ENCODE results near the gene PFN1. TPM values are rescaled to one million over a fixed set of nuclear protein-coding genes. Genes with fewer than 3 reads are reported as not detected.

Gene PFN1
- polyA plus RNA-seq, 1 donor from 2014 or later: 145 TPM

DNA sequence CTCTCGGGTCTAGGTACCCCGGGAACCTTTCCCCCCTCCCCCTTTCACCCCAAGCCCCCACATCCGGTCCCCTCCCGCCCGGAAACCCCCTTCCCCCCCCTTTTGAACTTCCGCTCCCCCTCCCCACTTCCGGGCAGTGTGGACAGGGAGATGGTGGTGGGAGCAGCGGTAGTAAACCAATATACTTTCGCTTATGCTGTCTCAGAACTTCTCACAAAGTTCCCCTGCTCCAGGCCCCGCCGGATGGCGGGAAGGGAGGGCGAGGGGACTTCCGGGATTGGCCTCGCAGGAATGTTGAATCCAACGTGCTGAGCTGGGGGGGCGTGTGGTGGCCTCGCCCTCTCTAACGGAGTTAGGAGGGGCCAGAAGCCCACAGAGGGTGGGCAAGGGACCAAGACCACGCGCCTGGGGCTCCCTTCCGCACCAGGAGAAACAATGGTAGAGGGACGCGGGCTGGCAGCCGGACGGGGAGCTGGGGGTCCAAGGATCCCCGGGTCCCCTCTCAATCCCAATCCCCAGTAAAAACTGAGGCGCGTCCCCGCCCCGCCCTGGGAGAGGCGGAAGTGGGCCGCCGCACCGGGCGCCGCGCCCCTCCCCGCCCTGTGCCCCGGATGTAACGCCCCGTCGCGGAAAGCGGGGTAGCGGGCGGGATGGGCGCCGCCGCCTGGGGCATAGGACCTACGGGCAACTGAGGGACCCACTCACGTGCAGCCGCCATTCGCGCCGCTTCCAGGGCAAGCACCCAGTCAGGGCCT lies 742 bp downstream of the PFN1 start:
- H3K9me3 ChIP-seq (ENCODE audit: low read length): no peaks in the 10 kb centered on the region
- H3K27ac ChIP-seq (ENCODE audit: low read length): peak overlapping the region; percentile 82
- H3K4me2 ChIP-seq (ENCODE audit: low read length): peak overlapping the region; percentile 76
- peak overlapping the region; percentile 99 for H3K4me3 ChIP-seq (ENCODE audit: low read length)
- H3F3A ChIP-seq (ENCODE audit: insufficient read depth, low read length, poor library complexity, severe bottlenecking): no peaks in the 10 kb centered on the region
- H3K36me3 ChIP-seq (ENCODE audit: insufficient read depth, low read length): no peaks in the 10 kb centered on the region
- H3K27me3 ChIP-seq (ENCODE audit: insufficient read depth, low read depth, low read length): peaks cover 3% of the 10 kb centered on the region
- H3K79me2 ChIP-seq (replicated peaks; ENCODE audit: insufficient read depth, low read length): peaks cover 5% of the 10 kb centered on the region
- no peaks in the 10 kb centered on the region for H4K20me1 ChIP-seq (ENCODE audit: insufficient read depth)
- peak overlapping the region; percentile 87 for H3K9ac ChIP-seq (ENCODE audit: low read length)
- no peaks in the 10 kb centered on the region for H3K9me2 ChIP-seq (ENCODE audit: insufficient read depth, low read length)
- TF ChIP-seq POLR2AphosphoS5 (IDR thresholded peaks at IDR 0.05): no peak
- TF ChIP-seq MXI1 (conservative IDR thresholded peaks at IDR 0.05; ENCODE audit: poor library complexity, severe bottlenecking): no peak
- no peak for TF ChIP-seq TAF1 (IDR thresholded peaks at IDR 0.05; ENCODE audit: low read depth)
- no peak for TF ChIP-seq SMC3 (conservative IDR thresholded peaks at IDR 0.05; ENCODE audit: poor library complexity)
- TF ChIP-seq EP300 (conservative IDR thresholded peaks at IDR 0.05; ENCODE audit: poor library complexity, severe bottlenecking): no peak
- TF ChIP-seq, protein P1, sequence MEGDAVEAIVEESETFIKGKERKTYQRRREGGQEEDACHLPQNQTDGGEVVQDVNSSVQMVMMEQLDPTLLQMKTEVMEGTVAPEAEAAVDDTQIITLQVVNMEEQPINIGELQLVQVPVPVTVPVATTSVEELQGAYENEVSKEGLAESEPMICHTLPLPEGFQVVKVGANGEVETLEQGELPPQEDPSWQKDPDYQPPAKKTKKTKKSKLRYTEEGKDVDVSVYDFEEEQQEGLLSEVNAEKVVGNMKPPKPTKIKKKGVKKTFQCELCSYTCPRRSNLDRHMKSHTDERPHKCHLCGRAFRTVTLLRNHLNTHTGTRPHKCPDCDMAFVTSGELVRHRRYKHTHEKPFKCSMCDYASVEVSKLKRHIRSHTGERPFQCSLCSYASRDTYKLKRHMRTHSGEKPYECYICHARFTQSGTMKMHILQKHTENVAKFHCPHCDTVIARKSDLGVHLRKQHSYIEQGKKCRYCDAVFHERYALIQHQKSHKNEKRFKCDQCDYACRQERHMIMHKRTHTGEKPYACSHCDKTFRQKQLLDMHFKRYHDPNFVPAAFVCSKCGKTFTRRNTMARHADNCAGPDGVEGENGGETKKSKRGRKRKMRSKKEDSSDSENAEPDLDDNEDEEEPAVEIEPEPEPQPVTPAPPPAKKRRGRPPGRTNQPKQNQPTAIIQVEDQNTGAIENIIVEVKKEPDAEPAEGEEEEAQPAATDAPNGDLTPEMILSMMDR (IDR thresholded peaks at IDR 0.05; ENCODE audit: poor library complexity, severe bottlenecking): no peak
- TF ChIP-seq RAD21 (conservative IDR thresholded peaks at IDR 0.05): no peak
- no peak for TF ChIP-seq EZH2 (IDR thresholded peaks at IDR 0.05; ENCODE audit: borderline replicate concordance, insufficient read depth, low read length, poor library complexity, severe bottlenecking)
- H2AFZ ChIP-seq (ENCODE audit: low read depth, low read length): peak overlapping the region; percentile 56

DNA sequence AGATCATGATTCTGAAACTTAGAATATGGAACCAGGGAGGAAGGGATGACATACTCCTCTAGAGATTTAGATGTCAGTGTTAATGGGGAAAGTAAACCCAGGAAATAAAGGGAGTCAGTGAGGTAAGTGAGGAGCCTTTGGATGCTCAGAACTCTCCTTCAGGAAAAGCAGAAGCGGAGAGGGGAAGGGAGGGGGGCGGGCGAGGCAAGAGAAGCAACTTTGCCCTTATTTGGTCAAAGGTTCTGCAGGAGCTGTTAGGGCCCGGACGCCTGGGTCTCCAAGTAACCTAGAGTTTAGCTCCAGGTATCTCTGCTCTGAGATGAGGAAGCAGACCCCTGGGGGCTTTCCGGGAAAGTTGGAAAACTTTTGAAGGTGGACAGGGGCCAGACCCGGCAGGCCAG lies 1.3 kb downstream of the PFN1 start:
- Histone ChIP-seq H3K9ac (ENCODE audit: low read length) (no peak overlapping the region), H3K79me2 (replicated peaks; ENCODE audit: insufficient read depth, low read length) (peaks cover 5% of the 10 kb centered on the region), H3K9me2 (ENCODE audit: insufficient read depth, low read length) (no peaks in the 10 kb centered on the region), H3K4me3 (ENCODE audit: low read length) (peak overlapping the region; percentile 99), H2AFZ (ENCODE audit: low read depth, low read length) (no peak overlapping the region), H3F3A (ENCODE audit: insufficient read depth, low read length, poor library complexity, severe bottlenecking) (no peaks in the 10 kb centered on the region), H3K27ac (ENCODE audit: low read length) (no peak overlapping the region), H3K27me3 (ENCODE audit: insufficient read depth, low read depth, low read length) (peaks cover 3% of the 10 kb centered on the region), H3K36me3 (ENCODE audit: insufficient read depth, low read length) (no peaks in the 10 kb centered on the region), H3K4me2 (ENCODE audit: low read length) (no peak overlapping the region), H3K9me3 (ENCODE audit: low read length) (no peaks in the 10 kb centered on the region), H4K20me1 (ENCODE audit: insufficient read depth) (no peaks in the 10 kb centered on the region)
- no peak for TF ChIP-seq MXI1 (conservative IDR thresholded peaks at IDR 0.05; ENCODE audit: poor library complexity, severe bottlenecking)
- TF ChIP-seq SMC3 (conservative IDR thresholded peaks at IDR 0.05; ENCODE audit: poor library complexity): no peak
- no peak for TF ChIP-seq TAF1 (IDR thresholded peaks at IDR 0.05; ENCODE audit: low read depth)
- TF ChIP-seq EP300 (conservative IDR thresholded peaks at IDR 0.05; ENCODE audit: poor library complexity, severe bottlenecking): no peak
- no peak for TF ChIP-seq POLR2AphosphoS5 (IDR thresholded peaks at IDR 0.05)
- TF ChIP-seq, protein P1 (IDR thresholded peaks at IDR 0.05; ENCODE audit: poor library complexity, severe bottlenecking): no peak
- TF ChIP-seq EZH2 (IDR thresholded peaks at IDR 0.05; ENCODE audit: borderline replicate concordance, insufficient read depth, low read length, poor library complexity, severe bottlenecking): no peak
- TF ChIP-seq, protein P2, sequence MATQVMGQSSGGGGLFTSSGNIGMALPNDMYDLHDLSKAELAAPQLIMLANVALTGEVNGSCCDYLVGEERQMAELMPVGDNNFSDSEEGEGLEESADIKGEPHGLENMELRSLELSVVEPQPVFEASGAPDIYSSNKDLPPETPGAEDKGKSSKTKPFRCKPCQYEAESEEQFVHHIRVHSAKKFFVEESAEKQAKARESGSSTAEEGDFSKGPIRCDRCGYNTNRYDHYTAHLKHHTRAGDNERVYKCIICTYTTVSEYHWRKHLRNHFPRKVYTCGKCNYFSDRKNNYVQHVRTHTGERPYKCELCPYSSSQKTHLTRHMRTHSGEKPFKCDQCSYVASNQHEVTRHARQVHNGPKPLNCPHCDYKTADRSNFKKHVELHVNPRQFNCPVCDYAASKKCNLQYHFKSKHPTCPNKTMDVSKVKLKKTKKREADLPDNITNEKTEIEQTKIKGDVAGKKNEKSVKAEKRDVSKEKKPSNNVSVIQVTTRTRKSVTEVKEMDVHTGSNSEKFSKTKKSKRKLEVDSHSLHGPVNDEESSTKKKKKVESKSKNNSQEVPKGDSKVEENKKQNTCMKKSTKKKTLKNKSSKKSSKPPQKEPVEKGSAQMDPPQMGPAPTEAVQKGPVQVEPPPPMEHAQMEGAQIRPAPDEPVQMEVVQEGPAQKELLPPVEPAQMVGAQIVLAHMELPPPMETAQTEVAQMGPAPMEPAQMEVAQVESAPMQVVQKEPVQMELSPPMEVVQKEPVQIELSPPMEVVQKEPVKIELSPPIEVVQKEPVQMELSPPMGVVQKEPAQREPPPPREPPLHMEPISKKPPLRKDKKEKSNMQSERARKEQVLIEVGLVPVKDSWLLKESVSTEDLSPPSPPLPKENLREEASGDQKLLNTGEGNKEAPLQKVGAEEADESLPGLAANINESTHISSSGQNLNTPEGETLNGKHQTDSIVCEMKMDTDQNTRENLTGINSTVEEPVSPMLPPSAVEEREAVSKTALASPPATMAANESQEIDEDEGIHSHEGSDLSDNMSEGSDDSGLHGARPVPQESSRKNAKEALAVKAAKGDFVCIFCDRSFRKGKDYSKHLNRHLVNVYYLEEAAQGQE (IDR thresholded peaks at IDR 0.05; ENCODE audit: borderline replicate concordance): no peak
- TF ChIP-seq RAD21 (conservative IDR thresholded peaks at IDR 0.05): no peak
